Activated naive CD4-positive, alpha-beta T cell treated with anti-CD3 and anti-CD28 coated beads for 36 hours (primary cell): ENCODE data around the gene SMPD1. TPM values are rescaled to one million over a fixed set of nuclear protein-coding genes. Genes with fewer than 3 reads are reported as not detected.

ENCODE experiments used
- CTCF ChIA-PET: fragments of 350-600 bp; sonication (Branson Sonifier 250); formaldehyde crosslinking; loops from one replicate; lab custom pipeline; 2021; ENCODE audit warnings: antibody characterized with exemption; lab: Charles Lee
- DNase-seq: peaks from one replicate; pipeline ENCODE4 v3.0.0-alpha.2; 2020
- H3K27ac Mint-ChIP-seq: one replicate; pipeline ENCODE4 v1.8.0; 2021; ENCODE audit warnings: mild to moderate bottlenecking, mixed read lengths
- H3K27me3 Mint-ChIP-seq: one replicate; pipeline ENCODE4 v1.8.0; 2021; ENCODE audit warnings: low read depth, mixed read lengths
- H3K36me3 Mint-ChIP-seq: one replicate; pipeline ENCODE4 v1.8.0; 2021; ENCODE audit warnings: low read depth, mixed read lengths
- H3K4me1 Mint-ChIP-seq: one replicate; pipeline ENCODE4 v1.8.0; 2021; ENCODE audit warnings: low read depth, mixed read lengths
- H3K4me3 Mint-ChIP-seq: one replicate; pipeline ENCODE4 v1.8.0; 2021; ENCODE audit warnings: mild to moderate bottlenecking, moderate library complexity, mixed read lengths
- H3K9me3 Mint-ChIP-seq: one replicate; pipeline ENCODE4 v1.8.0; 2021; ENCODE audit warnings: mixed read lengths
- intact Hi-C: fragments of 100-400 bp; cut with micrococcal nuclease; formaldehyde crosslinking; loops from one replicate; pipeline ENCODE4 v1.15.1; 2023
- total RNA-seq, 2 experiments: library from RNA; stranded (reverse); gene quantifications; one replicate each; pipeline ENCODE4 v1.2.3, GENCODE V29; 2021

The SMPD1 gene
- total RNA-seq, 2 experiments from 2014 or later = 24.5 to 27.5 TPM

- H3K9me3 Mint-ChIP-seq = no peaks in the 10 kb centered on the region
- CTCF ChIA-PET = interaction anchor here (0.6 to 5.4 kb wide), 52 partner anchors 10 to 360 kb away, joined by 3 to 77 read pairs (median 4); partner anchors contain the start of genes APBB1 and CAVIN3
- no peak for DNase-seq
- no peaks in the 10 kb centered on the region for H3K27me3 Mint-ChIP-seq
- no peak overlapping the region for H3K27ac Mint-ChIP-seq
- no peak overlapping the region for H3K4me3 Mint-ChIP-seq
- intact Hi-C loops = no loop called here
- H3K4me1 Mint-ChIP-seq = no peaks in the 10 kb centered on the region
- no peaks in the 10 kb centered on the region for H3K36me3 Mint-ChIP-seq
These were observed 27.9 kb upstream of the SMPD1 start for GRCh38 chr11:6362185-6362872.

DNA sequence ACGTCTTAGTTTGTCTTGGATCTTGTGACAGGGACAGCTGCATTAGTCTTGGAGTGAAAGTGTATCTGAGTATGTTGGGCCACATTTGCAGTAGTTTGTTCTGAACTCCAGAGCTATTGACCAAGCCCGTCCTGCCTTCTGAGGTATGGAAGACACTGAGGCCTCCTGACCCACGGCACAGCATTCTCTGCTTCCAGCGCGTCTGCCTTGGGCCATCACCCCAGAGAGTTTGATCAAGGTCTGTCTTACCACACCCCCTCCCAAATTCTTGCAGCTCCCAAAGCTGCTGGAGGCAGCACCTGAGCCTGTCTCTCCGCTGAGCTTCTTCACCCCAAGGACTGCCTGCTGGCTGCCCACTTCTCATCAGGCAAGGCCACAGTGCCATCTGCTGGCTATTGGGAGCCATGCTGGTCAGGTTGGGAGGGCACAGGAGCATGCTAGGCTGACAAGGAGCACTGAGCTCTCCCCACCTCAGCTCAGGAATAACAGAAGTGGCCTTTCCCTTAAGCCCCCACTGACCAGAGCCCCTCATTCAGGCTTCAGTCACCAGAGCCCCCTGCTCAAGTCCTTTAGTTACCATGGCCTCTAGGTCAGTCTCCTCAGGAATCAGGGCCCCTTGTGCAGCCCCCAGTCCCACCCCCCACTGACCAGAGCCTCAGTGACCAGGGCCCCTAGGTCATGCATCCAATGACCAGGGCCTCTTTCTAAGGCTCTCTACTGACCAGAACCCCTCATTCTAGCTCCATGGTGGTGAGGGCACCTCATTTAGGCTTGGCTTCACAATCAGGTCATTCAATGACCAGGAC, 27.2 kb upstream of the SMPD1 start:
- Mint-ChIP-seq H3K4me1 (no peaks in the 10 kb centered on the region), H3K27me3 (no peaks in the 10 kb centered on the region), H3K9me3 (no peaks in the 10 kb centered on the region), H3K4me3 (no peak overlapping the region), H3K36me3 (no peaks in the 10 kb centered on the region), H3K27ac (no peak overlapping the region)
- CTCF ChIA-PET = interaction anchor here (0.6 to 5.4 kb wide), 58 partner anchors 10 to 361 kb away, joined by 3 to 77 read pairs (median 4); partner anchors contain the start of genes APBB1 and CAVIN3
- intact Hi-C loops = loop anchor here (1.0 kb wide), 1 partner anchor 65 kb away; no protein-coding TSS in a partner anchor
- peak; percentile 86 for DNase-seq

- DNase-seq = no peak
- Mint-ChIP-seq H3K27ac (no peak overlapping the region), H3K9me3 (no peaks in the 10 kb centered on the region), H3K4me1 (no peaks in the 10 kb centered on the region), H3K36me3 (no peaks in the 10 kb centered on the region), H3K27me3 (no peaks in the 10 kb centered on the region), H3K4me3 (no peak overlapping the region)
- intact Hi-C loops = no loop called here
- CTCF ChIA-PET = interaction anchor here (1.1 to 5.4 kb wide), 2 partner anchors 11 to 343 kb away, joined by 4 to 56 read pairs; no protein-coding TSS in a partner anchor
These were observed 24.6 kb upstream of the SMPD1 start for GRCh38 chr11:6365659-6366058.

- CTCF ChIA-PET = interaction anchor here (0.7 to 20.7 kb wide), 4 partner anchors 8 to 153 kb away, joined by 3 to 736 read pairs (median 11); partner anchors contain the start of gene HPX
- no peak for DNase-seq
- no peak overlapping the region for H3K4me3 Mint-ChIP-seq
- H3K9me3 Mint-ChIP-seq = no peaks in the 10 kb centered on the region
- no peaks in the 10 kb centered on the region for H3K36me3 Mint-ChIP-seq
- no peak overlapping the region for H3K27ac Mint-ChIP-seq
- intact Hi-C loops = no loop called here
- H3K27me3 Mint-ChIP-seq = no peaks in the 10 kb centered on the region
- peaks cover 4% of the 10 kb centered on the region for H3K4me1 Mint-ChIP-seq
These were observed 18.4 kb upstream of the SMPD1 start for GRCh38 chr11:6371825-6372224.

- intact Hi-C loops = loop anchor here (1.0 to 5.0 kb wide), 3 partner anchors 144 to 379 kb away; partner anchors contain the start of gene MRPL17
- H3K27ac Mint-ChIP-seq = peak overlapping the region; percentile 59
- no peaks in the 10 kb centered on the region for H3K27me3 Mint-ChIP-seq
- no peak overlapping the region for H3K4me3 Mint-ChIP-seq
- CTCF ChIA-PET = interaction anchor here (0.5 to 20.7 kb wide), 48 partner anchors 11 to 549 kb away, joined by 3 to 736 read pairs (median 7); partner anchors contain the start of genes APBB1, ARFIP2, HPX and SMPD1
- H3K36me3 Mint-ChIP-seq = no peaks in the 10 kb centered on the region
- no peaks in the 10 kb centered on the region for H3K9me3 Mint-ChIP-seq
- DNase-seq = no peak
- H3K4me1 Mint-ChIP-seq = peaks cover 27% of the 10 kb centered on the region
These were observed 12.2 kb upstream of the SMPD1 start for GRCh38 chr11:6377902-6378639.

DNA sequence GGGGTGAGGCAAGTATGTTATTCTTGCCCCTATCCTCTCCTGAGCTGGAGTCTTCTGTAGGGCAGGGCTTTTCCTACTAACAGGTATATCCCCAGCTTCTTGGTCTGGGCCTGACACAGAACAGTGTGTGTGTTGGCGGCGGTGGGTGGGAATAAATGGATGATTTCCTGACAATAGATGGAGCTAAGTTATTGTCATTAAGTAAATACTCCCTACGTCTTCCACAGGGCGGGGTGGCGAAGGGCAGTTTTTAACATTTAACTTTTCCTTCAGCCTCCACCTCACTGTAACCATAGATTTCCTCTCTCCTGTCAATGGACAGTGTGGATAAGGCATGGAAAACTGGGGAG, 11.7 kb upstream of the SMPD1 start:
- Mint-ChIP-seq H3K27ac (peak overlapping the region; percentile 59), H3K36me3 (no peaks in the 10 kb centered on the region), H3K9me3 (no peaks in the 10 kb centered on the region), H3K4me1 (peaks cover 27% of the 10 kb centered on the region), H3K4me3 (no peak overlapping the region), H3K27me3 (no peaks in the 10 kb centered on the region)
- DNase-seq = no peak
- CTCF ChIA-PET = interaction anchor here (0.6 to 20.7 kb wide), 72 partner anchors 11 to 599 kb away, joined by 3 to 736 read pairs (median 5); partner anchors contain the start of genes APBB1, ARFIP2, HPX and OR2AG2
- intact Hi-C loops = loop anchor here (1.0 to 5.0 kb wide), 3 partner anchors 144 to 378 kb away; partner anchors contain the start of gene MRPL17

DNA sequence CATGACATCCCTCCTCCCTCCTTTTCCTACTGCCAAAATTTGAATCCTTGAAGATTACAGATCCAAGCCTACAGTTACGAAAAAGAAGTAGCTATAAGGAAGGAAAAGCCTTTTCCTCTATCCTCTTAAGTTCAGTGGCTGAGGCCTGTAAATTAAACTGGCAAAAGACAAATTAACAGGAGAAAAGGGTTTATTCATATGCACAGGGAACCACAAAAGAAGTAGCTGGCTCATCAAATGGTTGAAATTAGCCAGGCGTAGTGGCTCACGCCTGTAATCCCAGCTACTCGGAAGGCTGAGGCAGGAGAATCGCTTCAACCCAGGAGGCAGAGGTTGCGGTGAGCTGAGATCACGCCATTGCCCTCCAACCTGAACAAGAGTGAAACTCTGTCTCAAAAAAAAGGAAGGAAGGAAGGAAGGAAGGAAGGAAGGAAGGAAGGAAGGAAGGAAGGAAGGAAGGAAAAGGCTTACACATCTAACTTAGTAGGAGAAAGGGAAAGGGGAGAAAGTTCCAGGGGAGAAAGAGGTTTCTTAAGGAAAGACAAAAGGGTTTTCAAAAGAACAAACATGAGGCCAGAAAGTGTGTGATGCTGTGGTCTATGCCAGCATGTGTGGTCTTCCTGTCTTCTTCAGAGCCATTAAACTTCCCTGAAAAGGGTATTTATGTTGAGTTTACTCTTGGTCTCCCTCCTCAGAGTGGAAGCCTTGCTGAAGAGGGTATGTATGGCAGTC, 5.1 kb upstream of the SMPD1 start:
- no peak for DNase-seq
- intact Hi-C loops = no loop called here
- no peaks in the 10 kb centered on the region for H3K36me3 Mint-ChIP-seq
- H3K27me3 Mint-ChIP-seq = no peaks in the 10 kb centered on the region
- no peak overlapping the region for H3K4me3 Mint-ChIP-seq
- H3K9me3 Mint-ChIP-seq = no peaks in the 10 kb centered on the region
- no peak overlapping the region for H3K27ac Mint-ChIP-seq
- CTCF ChIA-PET = interaction anchor here (0.6 to 20.7 kb wide), 4 partner anchors 10 to 121 kb away, joined by 3 to 736 read pairs (median 5); partner anchors contain the start of gene HPX
- H3K4me1 Mint-ChIP-seq = peaks cover 21% of the 10 kb centered on the region

DNA sequence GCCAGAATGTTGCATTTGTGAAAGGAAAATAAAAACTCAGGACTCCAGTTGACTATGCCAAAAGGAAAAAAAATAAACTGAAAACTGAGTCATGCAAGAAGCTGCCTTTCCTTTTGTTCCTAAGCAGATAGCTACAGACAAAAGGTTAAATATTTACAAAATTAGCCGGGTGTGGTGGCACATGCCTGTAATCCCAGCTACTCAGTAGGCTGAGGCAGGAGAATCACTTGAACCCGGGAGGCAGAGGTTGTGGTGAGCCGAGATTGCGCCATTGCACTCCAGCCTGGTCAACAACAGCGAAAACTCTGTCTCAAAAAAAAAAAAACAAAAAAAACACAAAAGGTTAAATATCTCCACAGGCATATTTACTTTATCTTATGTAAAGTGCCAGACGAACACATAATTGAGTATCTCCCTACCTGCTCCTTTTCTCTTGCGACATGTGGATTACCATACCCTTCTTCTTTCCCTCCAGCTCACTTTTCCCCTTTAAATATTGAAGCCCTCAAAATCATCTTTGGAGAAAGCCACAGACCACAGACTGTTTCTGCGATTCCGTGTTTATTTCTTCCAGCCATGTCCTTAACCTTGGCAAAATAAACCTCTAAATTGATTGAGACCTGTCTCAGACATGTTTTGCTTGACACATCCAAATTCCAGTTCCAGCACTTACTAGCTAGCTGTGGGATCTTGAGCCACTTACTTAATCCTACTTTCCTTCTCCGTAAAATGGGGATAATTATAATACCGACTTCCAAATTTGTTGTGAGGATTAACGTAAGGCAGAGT, 2.3 kb upstream of the SMPD1 start:
- Mint-ChIP-seq H3K9me3 (no peaks in the 10 kb centered on the region), H3K27ac (no peak overlapping the region)
- CTCF ChIA-PET = interaction anchor here (1.2 to 20.7 kb wide), 3 partner anchors 10 to 76 kb away, joined by 6 to 736 read pairs (median 44); partner anchors contain the start of gene HPX

GRCh38 chr11:6388748-6389147, 1.5 kb upstream of the SMPD1 start:
- CTCF ChIA-PET = interaction anchor here (0.7 to 20.7 kb wide), 3 partner anchors 10 to 54 kb away, joined by 3 to 736 read pairs (median 44); partner anchors contain the start of gene HPX
- Mint-ChIP-seq H3K9me3 (no peaks in the 10 kb centered on the region), H3K36me3 (peaks cover 4% of the 10 kb centered on the region), H3K4me3 (peak overlapping the region; percentile 91), H3K4me1 (peaks cover 45% of the 10 kb centered on the region), H3K27me3 (no peaks in the 10 kb centered on the region), H3K27ac (no peak overlapping the region)
- intact Hi-C loops = no loop called here
- no peak for DNase-seq

More for the DNA sequence above, 2.3 kb upstream of the SMPD1 start:
- intact Hi-C loops = no loop called here
- Mint-ChIP-seq H3K4me1 (peaks cover 38% of the 10 kb centered on the region), H3K4me3 (no peak overlapping the region), H3K27me3 (no peaks in the 10 kb centered on the region), H3K36me3 (peaks cover 3% of the 10 kb centered on the region)
- no peak for DNase-seq

- H3K9me3 Mint-ChIP-seq = no peaks in the 10 kb centered on the region
- CTCF ChIA-PET = interaction anchor here (0.7 to 20.7 kb wide), 5 partner anchors 12 to 77 kb away, joined by 3 to 736 read pairs (median 24); partner anchors contain the start of gene HPX
- peaks cover 4% of the 10 kb centered on the region for H3K36me3 Mint-ChIP-seq
- peak overlapping the region; percentile 91 for H3K4me3 Mint-ChIP-seq
- H3K27me3 Mint-ChIP-seq = no peaks in the 10 kb centered on the region
- intact Hi-C loops = loop anchor here (1.0 to 2.0 kb wide), 12 partner anchors 11 to 702 kb away; partner anchors contain the start of genes APBB1, ARFIP2, FHIP1B and MRPL17
- H3K27ac Mint-ChIP-seq = peak overlapping the region; percentile 98
- no peak for DNase-seq
- peaks cover 45% of the 10 kb centered on the region for H3K4me1 Mint-ChIP-seq
These were observed 620 bp downstream of the SMPD1 start for GRCh38 chr11:6390718-6391469.
